AG10803 (cell line): ENCODE results near the gene TMEM107.

Experiments used
- DNase-seq: peaks from one replicate; pipeline ENCODE4 v3.0.0; 2010; ENCODE audit warnings: low read depth
- H3K4me3 ChIP-seq: 2 replicates; pipeline ENCODE4 v1.5.1; 2011; ENCODE audit warnings: mild to moderate bottlenecking, low read length, control low read depth
- TF ChIP-seq, protein P1 (sequence below): conservative IDR thresholded peaks from 2 replicates; pipeline ENCODE4 v1.5.1; 2011; ENCODE audit warnings: mild to moderate bottlenecking, low read length, control low read depth, inconsistent platforms

TMEM107 gene

DNA sequence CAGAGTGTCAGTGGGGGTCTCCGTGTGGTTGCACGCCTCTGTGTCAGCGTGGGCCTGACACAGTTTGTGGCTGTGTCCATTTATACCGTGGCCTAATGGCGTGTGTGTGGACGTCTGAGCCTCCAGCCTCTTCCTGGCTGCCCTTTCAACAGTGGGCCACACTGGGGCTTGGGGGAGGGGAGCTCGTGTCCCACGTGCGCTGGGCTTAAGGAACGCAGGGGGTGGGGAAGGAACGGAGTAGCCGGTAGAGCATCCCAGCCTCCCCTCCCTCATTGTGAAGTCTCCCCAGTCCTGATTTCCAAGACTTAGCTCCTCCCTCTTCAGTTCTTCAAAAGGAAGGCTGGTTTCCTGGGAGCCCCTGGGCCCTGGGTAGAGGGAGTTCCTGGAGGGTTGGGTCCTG lies 42.8 kb downstream of the TMEM107 start:
- DNase-seq, result no peak
- no peak overlapping the region for H3K4me3 ChIP-seq
- TF ChIP-seq, protein P1, sequence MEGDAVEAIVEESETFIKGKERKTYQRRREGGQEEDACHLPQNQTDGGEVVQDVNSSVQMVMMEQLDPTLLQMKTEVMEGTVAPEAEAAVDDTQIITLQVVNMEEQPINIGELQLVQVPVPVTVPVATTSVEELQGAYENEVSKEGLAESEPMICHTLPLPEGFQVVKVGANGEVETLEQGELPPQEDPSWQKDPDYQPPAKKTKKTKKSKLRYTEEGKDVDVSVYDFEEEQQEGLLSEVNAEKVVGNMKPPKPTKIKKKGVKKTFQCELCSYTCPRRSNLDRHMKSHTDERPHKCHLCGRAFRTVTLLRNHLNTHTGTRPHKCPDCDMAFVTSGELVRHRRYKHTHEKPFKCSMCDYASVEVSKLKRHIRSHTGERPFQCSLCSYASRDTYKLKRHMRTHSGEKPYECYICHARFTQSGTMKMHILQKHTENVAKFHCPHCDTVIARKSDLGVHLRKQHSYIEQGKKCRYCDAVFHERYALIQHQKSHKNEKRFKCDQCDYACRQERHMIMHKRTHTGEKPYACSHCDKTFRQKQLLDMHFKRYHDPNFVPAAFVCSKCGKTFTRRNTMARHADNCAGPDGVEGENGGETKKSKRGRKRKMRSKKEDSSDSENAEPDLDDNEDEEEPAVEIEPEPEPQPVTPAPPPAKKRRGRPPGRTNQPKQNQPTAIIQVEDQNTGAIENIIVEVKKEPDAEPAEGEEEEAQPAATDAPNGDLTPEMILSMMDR, result no peak

DNA sequence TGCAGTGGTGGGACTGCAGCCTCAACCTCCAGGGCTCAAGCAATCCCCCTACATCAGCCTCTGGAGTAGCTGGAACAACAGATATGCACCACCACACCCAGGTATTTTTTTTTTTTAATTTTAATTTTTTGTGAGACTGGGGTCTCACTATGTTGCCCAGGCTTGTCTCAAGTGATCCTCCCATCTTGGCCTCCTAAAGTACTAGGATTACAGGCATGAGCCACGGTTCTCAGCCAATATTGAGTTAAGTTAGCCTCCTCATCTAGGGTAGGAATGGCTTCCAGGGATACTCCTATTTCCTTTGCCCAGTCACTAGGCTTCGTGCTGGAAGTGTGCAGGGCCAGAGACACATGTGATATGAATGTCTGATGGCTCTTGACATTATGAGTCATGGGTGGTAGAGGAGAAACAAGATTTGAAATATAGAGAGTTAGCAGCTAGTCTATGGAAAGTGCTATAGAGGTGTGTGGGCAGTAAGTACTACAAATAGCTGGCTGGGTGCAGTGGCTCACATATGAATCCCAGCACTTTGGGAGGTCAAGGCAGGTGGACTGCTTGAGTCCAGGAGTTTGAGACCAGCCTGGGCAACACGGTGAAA lies 44.2 kb downstream of the TMEM107 start:
- TF ChIP-seq, protein P1, result no peak
- H3K4me3 ChIP-seq, result no peak overlapping the region
- DNase-seq, result no peak

DNA sequence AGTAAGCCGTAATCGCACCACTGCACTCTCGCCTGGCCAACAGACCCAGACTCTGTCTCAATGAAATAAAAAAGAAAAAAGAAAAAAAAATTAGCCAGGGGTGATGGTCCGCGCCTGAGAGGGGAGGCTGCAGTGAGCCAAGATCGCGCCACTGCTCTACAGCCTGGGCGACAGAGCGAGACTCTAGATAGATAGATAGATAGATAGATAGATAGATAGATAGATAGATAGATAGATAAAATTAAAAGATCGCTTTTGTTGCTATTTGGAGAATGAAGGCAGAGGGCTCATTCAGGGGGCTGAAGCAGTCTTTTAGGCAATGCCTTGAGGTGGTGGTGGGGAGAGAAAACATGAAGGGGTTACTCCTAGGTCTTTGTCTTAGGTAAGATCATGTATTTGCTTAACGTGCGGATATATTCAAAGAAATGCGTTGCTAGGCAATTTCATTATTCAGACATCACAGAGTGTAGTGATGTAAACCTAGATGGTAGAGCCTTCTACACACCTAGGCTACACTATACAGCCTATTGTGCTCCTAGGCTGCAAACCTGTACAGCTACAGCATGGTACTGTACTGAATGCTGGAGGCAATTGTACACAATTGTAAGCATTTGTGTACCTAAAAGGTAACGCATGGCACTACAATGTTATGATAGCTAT lies 47.9 kb downstream of the TMEM107 start:
- no peak for DNase-seq
- H3K4me3 ChIP-seq, result no peak overlapping the region
- TF ChIP-seq, protein P1, result no peak

DNA sequence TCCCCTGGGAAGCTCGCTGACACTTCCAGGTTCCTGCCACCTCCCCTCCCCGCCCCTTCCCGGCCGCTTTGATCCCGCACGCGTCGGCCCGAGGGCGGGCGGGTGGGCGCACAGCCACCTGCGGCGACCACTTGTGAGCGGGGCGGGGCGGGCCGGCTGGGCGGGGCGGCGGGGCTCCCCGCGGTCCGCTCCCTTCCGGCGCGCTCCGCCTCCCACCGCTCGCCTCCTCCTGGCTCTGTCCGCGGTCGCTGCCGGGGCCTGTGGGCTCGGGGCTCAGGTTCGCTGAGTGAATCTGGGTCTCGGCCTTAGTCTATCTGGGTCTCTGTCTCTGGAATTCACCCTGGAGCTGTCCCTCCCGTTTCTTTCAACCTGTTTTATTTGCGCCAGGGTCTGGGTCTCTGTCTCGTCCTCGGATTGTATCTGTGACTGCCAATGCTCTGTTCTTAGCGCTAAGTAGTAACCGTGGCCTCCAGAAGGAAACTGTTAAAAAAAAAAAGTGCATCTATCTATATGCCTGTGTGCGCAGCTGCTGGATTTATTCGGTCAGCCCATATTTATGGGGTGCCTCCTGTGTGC lies 49.6 kb downstream of the TMEM107 start:
- H3K4me3 ChIP-seq, result peak overlapping the region; percentile 74
- peak; percentile 39 for DNase-seq
- TF ChIP-seq, protein P1, result no peak

DNA sequence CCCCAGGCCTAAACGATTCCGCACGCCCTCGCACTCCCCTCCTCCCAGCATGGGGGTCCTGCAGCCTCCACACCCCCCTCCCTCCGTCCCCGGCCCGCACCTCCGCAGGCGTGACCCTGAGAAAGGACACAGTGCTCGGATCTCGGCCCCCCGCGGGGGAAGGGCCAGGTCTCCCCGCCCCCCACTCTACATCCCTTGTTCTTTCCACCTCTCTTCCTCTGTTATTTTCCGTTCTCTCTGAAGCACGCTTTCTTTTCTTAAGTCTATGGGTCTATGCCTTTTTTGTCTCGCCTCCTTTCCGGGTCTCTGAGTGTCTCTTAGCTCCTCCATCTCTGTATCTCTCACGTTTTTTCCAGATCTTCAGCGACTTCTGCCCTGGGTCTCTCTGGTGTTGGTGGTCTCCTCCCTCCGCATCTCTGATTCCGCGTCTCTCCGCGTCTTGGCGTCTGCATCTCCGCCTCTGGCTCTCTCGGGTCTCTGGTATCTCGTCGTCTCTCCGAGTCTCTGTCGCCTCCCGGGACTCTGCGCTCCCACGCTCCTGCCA lies 50.2 kb downstream of the TMEM107 start:
- TF ChIP-seq, protein P1, result no peak
- H3K4me3 ChIP-seq, result peak overlapping the region; percentile 74
- no peak for DNase-seq

DNA sequence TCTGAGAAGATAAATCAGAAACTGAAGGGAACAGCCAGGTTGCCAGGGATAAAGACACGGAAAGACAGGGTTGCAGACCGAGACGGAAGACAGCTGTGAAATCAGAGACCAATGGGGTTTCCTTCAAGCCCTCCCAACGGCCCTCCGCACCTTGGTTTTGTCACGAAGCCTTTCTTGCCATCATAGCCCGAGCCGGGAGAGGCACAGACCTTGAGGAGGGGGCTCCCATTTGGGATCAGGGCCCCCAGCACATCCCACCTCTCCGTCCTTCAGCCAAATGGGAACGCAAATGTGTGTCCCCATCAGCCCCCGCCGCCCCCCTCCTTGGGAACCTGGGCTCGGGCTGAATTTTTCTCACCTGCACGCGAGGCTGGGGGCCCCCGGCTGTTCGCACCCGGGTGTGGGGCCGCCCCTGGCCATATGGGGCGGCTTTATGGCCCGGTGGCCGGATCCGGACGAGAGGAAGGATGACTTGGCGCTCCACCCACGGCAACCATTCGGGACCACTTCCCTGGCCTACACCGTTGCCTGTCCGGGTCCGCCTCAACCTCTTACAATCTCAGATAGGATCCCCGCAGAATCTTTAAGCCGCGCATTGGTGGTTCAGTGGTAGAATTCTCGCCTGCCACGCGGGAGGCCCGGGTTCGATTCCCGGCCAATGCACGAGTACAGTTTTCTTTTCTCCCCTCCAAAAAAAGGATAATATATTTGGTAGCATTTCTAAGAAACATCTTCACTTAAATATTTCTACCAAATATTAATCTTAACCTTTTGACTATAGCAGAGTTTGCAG lies 50.8 kb downstream of the TMEM107 start:
- H3K4me3 ChIP-seq, result peak overlapping the region; percentile 74
- DNase-seq, result peak; percentile 43
- TF ChIP-seq, protein P1, result no peak
